Neural progenitor cell (in vitro differentiated cells): Measurements from ENCODE around the gene PDGFRB.

Experiments used
- EZH2 ChIP-seq: fragments of 200-600 bp; sonication (generic); IDR thresholded peaks from 2 replicates; pipeline ENCODE4 v1.6.1; 2017; ENCODE audit warnings: antibody characterized with exemption, mild to moderate bottlenecking, moderate library complexity
- TF ChIP-seq, protein P1 (sequence below): fragments of 200-600 bp; sonication (generic); IDR thresholded peaks from 2 replicates; pipeline ENCODE4 v1.5.1; 2017; ENCODE audit warnings: antibody characterized with exemption, mild to moderate bottlenecking

DNA sequence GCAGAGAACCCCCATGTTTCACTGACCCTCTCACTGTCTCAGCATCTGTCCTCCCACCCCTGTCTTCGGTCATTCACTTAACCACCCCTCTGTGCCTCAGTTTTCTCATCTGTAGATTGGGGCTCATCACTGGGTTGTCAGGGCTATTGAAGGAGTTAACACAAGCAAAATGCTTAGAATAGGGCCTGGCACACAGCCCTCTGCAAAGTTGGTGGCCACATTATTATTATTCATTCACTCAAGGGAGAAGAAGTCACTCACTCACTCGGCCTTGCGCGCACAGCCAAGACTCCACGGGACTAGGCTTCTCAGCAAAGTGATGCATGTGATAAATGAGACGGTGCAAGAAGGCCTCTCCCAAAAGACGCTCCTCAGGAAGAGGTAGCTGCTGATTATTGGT lies 8.0 kb downstream of the PDGFRB start:
- TF ChIP-seq, protein P1, sequence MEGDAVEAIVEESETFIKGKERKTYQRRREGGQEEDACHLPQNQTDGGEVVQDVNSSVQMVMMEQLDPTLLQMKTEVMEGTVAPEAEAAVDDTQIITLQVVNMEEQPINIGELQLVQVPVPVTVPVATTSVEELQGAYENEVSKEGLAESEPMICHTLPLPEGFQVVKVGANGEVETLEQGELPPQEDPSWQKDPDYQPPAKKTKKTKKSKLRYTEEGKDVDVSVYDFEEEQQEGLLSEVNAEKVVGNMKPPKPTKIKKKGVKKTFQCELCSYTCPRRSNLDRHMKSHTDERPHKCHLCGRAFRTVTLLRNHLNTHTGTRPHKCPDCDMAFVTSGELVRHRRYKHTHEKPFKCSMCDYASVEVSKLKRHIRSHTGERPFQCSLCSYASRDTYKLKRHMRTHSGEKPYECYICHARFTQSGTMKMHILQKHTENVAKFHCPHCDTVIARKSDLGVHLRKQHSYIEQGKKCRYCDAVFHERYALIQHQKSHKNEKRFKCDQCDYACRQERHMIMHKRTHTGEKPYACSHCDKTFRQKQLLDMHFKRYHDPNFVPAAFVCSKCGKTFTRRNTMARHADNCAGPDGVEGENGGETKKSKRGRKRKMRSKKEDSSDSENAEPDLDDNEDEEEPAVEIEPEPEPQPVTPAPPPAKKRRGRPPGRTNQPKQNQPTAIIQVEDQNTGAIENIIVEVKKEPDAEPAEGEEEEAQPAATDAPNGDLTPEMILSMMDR: no peak
- no peak for TF ChIP-seq EZH2
